T-helper 17 cell (primary cell): Measurements from ENCODE around the gene ICAM1. TPM values are rescaled to one million over a fixed set of nuclear protein-coding genes. Genes with fewer than 3 reads are reported as not detected.
A peak's percentile ranks its signal among the peaks of the same experiment; 100 is the strongest.

Source experiments
- ATAC-seq: fragments of 150-1000 bp; cut with Tn5 transposase; 2 replicates; pipeline ENCODE4 v1.10.0; 2021; ENCODE audit warnings: mild to moderate bottlenecking, moderate library complexity
- DNase-seq, 3 donors: peaks; one replicate each; pipeline versions ENCODE4 v3.0.0 to v3.0.0-alpha.2; 2020 to 2021
- H3K9me3 ChIP-seq: one replicate; pipeline ENCODE4 v1.7.0; 2013; ENCODE audit warnings: low read length, mild to moderate bottlenecking; ENCODE audit not compliant: control insufficient read depth, poor library complexity, severe bottlenecking
- H3K27ac Mint-ChIP-seq: one replicate; pipeline ENCODE4 v1.8.0; 2022; ENCODE audit warnings: mild to moderate bottlenecking, moderate library complexity, mixed read lengths
- H3K27me3 Mint-ChIP-seq: one replicate; pipeline ENCODE4 v1.8.0; 2022; ENCODE audit warnings: mixed read lengths
- H3K36me3 Mint-ChIP-seq: one replicate; pipeline ENCODE4 v1.8.0; 2022; ENCODE audit warnings: low read depth, mixed read lengths
- H3K4me1 Mint-ChIP-seq: one replicate; pipeline ENCODE4 v1.8.0; 2022; ENCODE audit warnings: mild to moderate bottlenecking, mixed read lengths
- H3K4me3 Mint-ChIP-seq: one replicate; pipeline ENCODE4 v1.8.0; 2022; ENCODE audit warnings: mild to moderate bottlenecking, moderate library complexity, mixed read lengths
- total RNA-seq, 4 donors: library from RNA in 2 of 4; stranded (reverse) in 2 of 4; gene quantifications; one replicate each; pipeline ENCODE4 v1.2.3 and lab custom pipeline; 2022 to 2026

Gene ICAM1
- total RNA-seq, 2 donors from 2014 or later, result 18.7 to 28.1 TPM

DNA sequence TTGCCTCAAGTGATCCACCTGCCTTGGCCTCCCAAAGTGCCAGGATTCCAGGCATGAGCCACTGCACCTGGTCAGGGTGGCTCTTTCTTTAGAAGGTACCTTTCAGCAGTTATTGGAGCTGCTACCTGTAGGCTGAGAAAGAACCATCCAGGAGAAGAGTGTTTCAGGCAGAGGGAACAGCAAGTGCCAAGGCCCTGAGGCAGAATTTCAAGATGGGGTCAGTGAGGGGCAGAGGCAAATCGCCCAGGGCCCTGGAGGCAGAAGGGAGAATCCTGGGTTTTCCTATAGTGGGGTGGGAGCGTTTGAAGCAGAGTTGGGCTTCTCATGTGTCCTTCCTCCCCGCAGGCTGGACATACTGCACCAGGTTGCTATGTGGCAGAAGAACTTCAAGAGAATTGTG lies 16.7 kb upstream of the ICAM1 start:
- peaks cover 16% of the 10 kb centered on the region for H3K36me3 Mint-ChIP-seq

GRCh38 chr19:10255358-10255757 lies 15.6 kb upstream of the ICAM1 start:
- peaks cover 16% of the 10 kb centered on the region for H3K36me3 Mint-ChIP-seq
- H3K27ac Mint-ChIP-seq, result no peak overlapping the region
- H3K4me1 Mint-ChIP-seq, result peaks cover 17% of the 10 kb centered on the region
- ATAC-seq (no peak), DNase-seq (no peak)
- no peak overlapping the region for H3K4me3 Mint-ChIP-seq
- no peaks in the 10 kb centered on the region for H3K9me3 ChIP-seq
- H3K27me3 Mint-ChIP-seq, result no peaks in the 10 kb centered on the region

More for the DNA sequence above, 16.7 kb upstream of the ICAM1 start:
- ATAC-seq, result no peak
- Mint-ChIP-seq H3K4me1 (peaks cover 19% of the 10 kb centered on the region), H3K27ac (no peak overlapping the region), H3K27me3 (no peaks in the 10 kb centered on the region), H3K4me3 (no peak overlapping the region)
- no peak for DNase-seq
- H3K9me3 ChIP-seq, result no peaks in the 10 kb centered on the region

DNA sequence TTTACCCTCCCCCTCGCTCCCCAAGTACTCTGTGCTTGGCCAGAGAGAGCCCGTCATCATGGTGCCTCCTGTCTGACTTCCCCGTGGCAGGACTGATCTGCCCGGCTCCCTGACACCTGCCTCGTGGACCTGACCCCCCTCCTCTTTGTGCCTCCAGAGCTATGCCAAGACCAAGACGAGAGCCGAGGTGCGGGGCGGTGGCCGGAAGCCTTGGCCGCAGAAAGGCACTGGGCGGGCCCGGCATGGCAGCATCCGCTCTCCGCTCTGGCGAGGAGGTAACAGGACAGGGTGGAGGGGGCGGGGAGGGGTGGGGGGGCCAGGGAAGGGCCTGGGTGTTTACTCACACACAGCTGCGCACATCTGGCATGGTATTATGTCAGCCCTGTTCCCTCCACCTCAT lies 14.4 kb upstream of the ICAM1 start:
- Mint-ChIP-seq H3K4me3 (no peak overlapping the region), H3K4me1 (peaks cover 16% of the 10 kb centered on the region), H3K27me3 (no peaks in the 10 kb centered on the region), H3K36me3 (peaks cover 16% of the 10 kb centered on the region), H3K27ac (no peak overlapping the region)
- no peaks in the 10 kb centered on the region for H3K9me3 ChIP-seq
- DNase-seq, result no peak
- ATAC-seq, result no peak

GRCh38 chr19:10256970-10257615 lies 13.8 kb upstream of the ICAM1 start:
- no peak for DNase-seq
- H3K27me3 Mint-ChIP-seq, result no peaks in the 10 kb centered on the region
- peaks cover 14% of the 10 kb centered on the region for H3K36me3 Mint-ChIP-seq
- peaks cover 13% of the 10 kb centered on the region for H3K4me1 Mint-ChIP-seq
- no peak overlapping the region for H3K4me3 Mint-ChIP-seq
- ATAC-seq, result no peak
- H3K9me3 ChIP-seq, result no peaks in the 10 kb centered on the region
- H3K27ac Mint-ChIP-seq, result no peak overlapping the region

DNA sequence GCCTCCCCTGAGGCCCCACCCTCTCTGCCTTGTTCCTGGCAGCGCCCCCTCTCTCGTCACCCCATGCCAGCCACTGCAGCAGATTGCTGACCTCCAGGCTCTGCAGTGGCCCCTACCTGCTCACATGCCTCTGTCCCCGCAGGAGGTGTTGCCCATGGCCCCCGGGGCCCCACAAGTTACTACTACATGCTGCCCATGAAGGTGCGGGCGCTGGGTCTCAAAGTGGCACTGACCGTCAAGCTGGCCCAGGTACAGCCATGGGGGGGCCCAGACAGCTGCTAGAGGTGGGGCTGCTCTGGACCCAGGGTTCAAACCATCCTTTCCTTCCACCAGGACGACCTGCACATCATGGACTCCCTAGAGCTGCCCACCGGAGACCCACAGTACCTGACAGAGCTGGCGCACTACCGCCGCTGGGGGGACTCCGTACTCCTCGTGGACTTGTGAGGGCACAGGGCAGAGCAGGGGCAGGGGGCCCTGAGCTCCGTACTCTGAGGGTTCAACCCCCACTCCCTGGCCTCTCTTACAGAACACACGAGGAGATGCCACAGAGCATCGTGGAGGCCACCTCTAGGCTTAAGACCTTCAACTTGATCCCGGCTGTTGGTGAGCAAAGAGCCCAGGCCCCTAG lies 12.7 kb upstream of the ICAM1 start:
- Mint-ChIP-seq H3K4me1 (peaks cover 13% of the 10 kb centered on the region), H3K4me3 (no peak overlapping the region), H3K27ac (peak overlapping the region; percentile 27), H3K36me3 (peaks cover 14% of the 10 kb centered on the region), H3K27me3 (no peaks in the 10 kb centered on the region)
- no peak for DNase-seq
- no peak for ATAC-seq
- no peaks in the 10 kb centered on the region for H3K9me3 ChIP-seq

DNA sequence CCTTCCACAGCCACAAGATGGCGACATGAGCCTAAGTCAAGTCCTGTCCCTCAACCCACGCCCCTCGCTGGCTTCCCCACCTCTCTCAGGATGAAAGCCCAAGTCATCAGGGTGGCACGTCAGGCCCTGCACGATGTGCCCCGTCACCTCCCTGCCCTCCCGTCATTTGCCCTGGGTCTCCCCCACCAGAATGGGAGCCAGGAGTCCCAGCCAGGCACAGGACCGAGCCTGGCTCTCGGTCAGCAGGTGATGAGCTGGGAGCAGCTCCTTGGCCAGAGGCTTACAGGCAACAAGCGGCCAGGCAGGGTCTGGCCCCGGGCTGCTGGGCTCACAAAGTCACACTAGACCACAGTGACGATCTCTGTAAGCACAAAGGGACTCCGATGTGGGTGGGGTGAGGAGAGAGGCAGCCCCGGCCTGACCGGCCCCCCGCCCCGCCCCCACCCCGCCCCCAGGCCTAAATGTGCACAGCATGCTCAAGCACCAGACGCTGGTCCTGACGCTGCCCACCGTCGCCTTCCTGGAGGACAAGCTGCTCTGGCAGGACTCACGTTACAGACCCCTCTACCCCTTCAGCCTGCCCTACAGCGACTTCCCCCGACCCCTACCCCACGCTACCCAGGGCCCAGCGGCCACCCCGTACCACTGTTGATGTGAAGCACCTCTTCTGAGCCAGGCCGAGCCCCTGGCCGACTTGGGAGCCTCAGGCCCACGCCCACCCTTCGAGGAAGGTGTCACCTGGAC lies 11.6 kb upstream of the ICAM1 start:
- Mint-ChIP-seq H3K4me3 (no peak overlapping the region), H3K36me3 (peaks cover 10% of the 10 kb centered on the region), H3K27ac (peak overlapping the region; percentile 57), H3K4me1 (peaks cover 8% of the 10 kb centered on the region), H3K27me3 (no peaks in the 10 kb centered on the region)
- peak; percentile 91 for ATAC-seq
- no peaks in the 10 kb centered on the region for H3K9me3 ChIP-seq
- DNase-seq, result peak; percentile 66 to 83 (median 75)

- H3K27ac Mint-ChIP-seq, result peak overlapping the region; percentile 57
- H3K27me3 Mint-ChIP-seq, result no peaks in the 10 kb centered on the region
- peaks cover 8% of the 10 kb centered on the region for H3K4me1 Mint-ChIP-seq
- DNase-seq (peak in 1 of 3 donors; percentile 19), ATAC-seq (peak; percentile 43)
- no peak overlapping the region for H3K4me3 Mint-ChIP-seq
- H3K36me3 Mint-ChIP-seq, result peaks cover 10% of the 10 kb centered on the region
- H3K9me3 ChIP-seq, result no peaks in the 10 kb centered on the region
Observed at GRCh38 chr19:10260141-10260584, 10.8 kb upstream of the ICAM1 start.

DNA sequence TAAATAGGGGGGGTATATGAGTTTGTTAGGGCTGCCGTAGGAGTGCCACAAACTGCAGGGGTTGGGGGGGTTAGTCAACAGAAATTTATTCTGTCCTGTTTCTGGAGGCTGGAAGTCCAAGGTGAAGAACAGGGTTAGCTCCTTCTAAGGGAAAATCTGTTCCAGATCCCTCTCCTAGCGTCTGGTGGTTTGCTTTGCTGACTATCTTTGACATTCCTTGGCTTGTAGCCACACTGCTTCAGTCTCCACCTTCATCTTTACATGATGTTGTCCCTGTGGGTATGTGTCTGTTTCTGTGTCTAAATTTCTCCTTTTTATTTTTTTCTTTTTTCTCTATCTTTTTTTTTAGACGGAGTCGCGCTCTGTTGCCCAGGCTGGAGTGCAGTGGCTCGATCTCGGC lies 8.1 kb upstream of the ICAM1 start:
- Mint-ChIP-seq H3K4me3 (no peak overlapping the region), H3K4me1 (no peaks in the 10 kb centered on the region), H3K27me3 (no peaks in the 10 kb centered on the region), H3K36me3 (no peaks in the 10 kb centered on the region), H3K27ac (no peak overlapping the region)
- no peak for DNase-seq
- no peak for ATAC-seq
- no peaks in the 10 kb centered on the region for H3K9me3 ChIP-seq

DNA sequence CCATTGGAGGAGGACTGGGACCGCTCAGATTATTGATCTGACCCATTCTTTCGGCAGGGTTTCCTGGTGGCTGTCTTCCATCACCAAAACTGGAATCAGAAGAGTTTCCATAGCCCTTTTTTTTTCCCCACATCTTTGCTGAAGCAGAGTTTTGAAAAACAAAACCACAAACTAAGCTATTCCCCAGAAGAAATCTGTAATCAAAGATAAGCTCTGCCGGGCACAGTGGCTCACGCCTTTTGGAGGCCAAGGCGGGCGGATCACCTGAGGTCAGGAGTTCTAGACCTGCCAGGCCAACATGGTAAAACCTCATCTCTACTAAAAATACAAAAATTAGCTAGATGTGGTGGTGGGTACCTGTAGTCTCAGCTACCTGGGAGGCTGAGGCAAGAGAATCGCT lies 4.2 kb upstream of the ICAM1 start:
- H3K9me3 ChIP-seq, result no peaks in the 10 kb centered on the region
- H3K4me3 Mint-ChIP-seq, result no peak overlapping the region
- ATAC-seq (no peak), DNase-seq (no peak)
- H3K36me3 Mint-ChIP-seq, result no peaks in the 10 kb centered on the region
- H3K27ac Mint-ChIP-seq, result no peak overlapping the region
- H3K27me3 Mint-ChIP-seq, result no peaks in the 10 kb centered on the region
- H3K4me1 Mint-ChIP-seq, result peaks cover 19% of the 10 kb centered on the region

DNA sequence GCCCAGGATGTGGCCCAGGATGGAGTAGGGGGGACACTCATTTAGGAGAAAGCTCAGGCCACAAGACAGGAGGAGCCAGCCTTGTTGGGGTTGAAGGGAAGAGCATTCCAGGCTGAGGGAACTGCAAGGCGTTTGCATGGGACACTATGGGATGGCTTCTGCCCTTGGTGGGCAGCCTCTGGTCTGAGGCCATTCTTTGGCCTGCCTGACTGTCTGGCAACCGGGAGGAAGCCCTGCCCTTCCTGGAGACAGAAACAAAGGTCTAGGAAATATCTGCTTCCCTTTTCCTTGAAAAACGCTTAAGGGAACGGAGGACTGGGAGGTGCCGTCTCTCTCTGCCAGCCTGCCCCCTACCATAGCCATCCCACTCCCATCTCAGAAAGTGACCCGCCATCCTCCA lies 2.8 kb upstream of the ICAM1 start:
- no peaks in the 10 kb centered on the region for H3K36me3 Mint-ChIP-seq
- no peak overlapping the region for H3K4me3 Mint-ChIP-seq
- peaks cover 20% of the 10 kb centered on the region for H3K4me1 Mint-ChIP-seq
- H3K27ac Mint-ChIP-seq, result no peak overlapping the region
- H3K27me3 Mint-ChIP-seq, result no peaks in the 10 kb centered on the region
- ATAC-seq, result no peak
- no peaks in the 10 kb centered on the region for H3K9me3 ChIP-seq
- DNase-seq, result no peak

DNA sequence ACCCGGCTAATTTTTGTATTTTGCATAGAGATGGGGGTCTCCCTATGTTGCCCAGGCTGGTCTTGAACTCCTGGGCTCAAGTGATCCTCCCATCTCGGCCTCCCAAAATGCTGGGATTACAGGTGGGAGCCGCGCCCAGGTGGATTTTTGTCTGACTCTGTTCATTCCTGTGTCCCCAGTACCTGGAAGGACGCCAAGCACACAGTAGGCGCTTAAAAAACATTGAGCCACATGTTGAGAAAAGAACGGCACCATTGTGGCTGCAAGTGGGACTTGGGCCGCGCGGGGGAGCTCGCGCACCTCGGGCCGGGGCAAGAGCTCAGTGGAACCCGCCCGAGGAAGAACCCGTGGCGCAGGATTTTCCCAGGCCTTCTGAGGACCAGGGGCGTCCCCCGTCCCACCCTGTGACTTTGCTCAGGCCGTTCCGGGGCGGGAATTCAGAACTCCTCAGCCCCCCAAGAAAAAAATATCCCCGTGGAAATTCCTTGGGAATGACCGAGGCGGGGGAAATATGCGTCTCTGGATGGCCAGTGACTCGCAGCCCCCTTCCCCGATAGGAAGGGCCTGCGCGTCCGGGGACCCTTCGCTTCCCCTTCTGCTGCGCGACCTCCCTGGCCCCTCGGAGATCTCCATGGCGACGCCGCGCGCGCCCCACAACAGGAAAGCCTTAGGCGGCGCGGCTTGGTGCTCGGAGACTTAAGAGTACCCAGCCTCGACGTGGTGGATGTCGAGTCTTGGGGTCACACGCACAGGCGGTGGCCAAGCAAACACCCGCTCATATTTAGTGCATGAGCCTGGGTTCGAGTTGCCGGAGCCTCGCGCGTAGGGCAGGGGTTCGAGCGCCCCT lies 1.4 kb upstream of the ICAM1 start:
- H3K4me1 Mint-ChIP-seq, result peaks cover 24% of the 10 kb centered on the region
- peaks cover 2% of the 10 kb centered on the region for H3K36me3 Mint-ChIP-seq
- H3K27me3 Mint-ChIP-seq, result no peaks in the 10 kb centered on the region
- ATAC-seq (peak; percentile 62), DNase-seq (peak; percentile 77 to 90 (median 78))
- peak overlapping the region; percentile 93 for H3K27ac Mint-ChIP-seq
- no peaks in the 10 kb centered on the region for H3K9me3 ChIP-seq
- H3K4me3 Mint-ChIP-seq, result peak overlapping the region; percentile 89

- peak; percentile 62 for ATAC-seq
- Mint-ChIP-seq H3K36me3 (peaks cover 2% of the 10 kb centered on the region), H3K27me3 (no peaks in the 10 kb centered on the region), H3K27ac (peak overlapping the region; percentile 93), H3K4me1 (peaks cover 25% of the 10 kb centered on the region), H3K4me3 (peak overlapping the region; percentile 89)
- no peaks in the 10 kb centered on the region for H3K9me3 ChIP-seq
- DNase-seq, result peak; percentile 47 to 55 (median 53)
Observed at GRCh38 chr19:10270180-10270615, 722 bp upstream of the ICAM1 start.
